ENCODE measurements around the gene ARHGEF17. TPM values are rescaled to one million over a fixed set of nuclear protein-coding genes. Genes with fewer than 3 reads are reported as not detected.

Gene ARHGEF17
- total RNA-seq, 2 donors from 2014 or later, result 31.0 to 39.0 TPM

- no peaks in the 10 kb centered on the region for H3K36me3 ChIP-seq (ENCODE audit: control insufficient read depth, insufficient read depth, low read length)
- no peaks in the 10 kb centered on the region for H3K9me3 ChIP-seq (ENCODE audit: control insufficient read depth, low read length)
- no peak overlapping the region for H3K27ac Mint-ChIP-seq
- WGBS, 2 experiments (ENCODE audit: insufficient coverage in 1 of 2, insufficient read length in 1 of 2), result 79 to 87% methylated on average over 5 of the region's 5 CpGs
- no peak for TF ChIP-seq CTCF (conservative IDR thresholded peaks at IDR 0.05)
- no peak overlapping the region for H3K4me3 Mint-ChIP-seq
- H3K36me3 Mint-ChIP-seq (ENCODE audit: low read depth), result no peaks in the 10 kb centered on the region
- peaks cover 16% of the 10 kb centered on the region for H3K27me3 Mint-ChIP-seq (ENCODE audit: insufficient read depth)
- H3K9ac ChIP-seq (ENCODE audit: extremely low read depth, low read length, poor library complexity, severe bottlenecking), result no peak overlapping the region
- H3K4me1 ChIP-seq (ENCODE audit: control insufficient read depth, insufficient read depth, low read length), result no peaks in the 10 kb centered on the region
- no peaks in the 10 kb centered on the region for H3K4me1 Mint-ChIP-seq
- no peaks in the 10 kb centered on the region for H3K9me3 Mint-ChIP-seq
- no peak overlapping the region for H3K4me3 ChIP-seq (ENCODE audit: low read length)
- H3K27ac ChIP-seq (ENCODE audit: low read depth, low read length), result no peak overlapping the region
- no peak for DNase-seq
- H3K27me3 ChIP-seq (ENCODE audit: control insufficient read depth, insufficient read depth, low read length, poor library complexity, severe bottlenecking), result no peaks in the 10 kb centered on the region
Measured at GRCh38 chr11:73298233-73298632, 9.8 kb upstream of the ARHGEF17 start.

GRCh38 chr11:73299751-73300150 is 8.3 kb upstream of the ARHGEF17 start:
- H3K9me3 Mint-ChIP-seq, result no peaks in the 10 kb centered on the region
- WGBS, 2 experiments (ENCODE audit: insufficient coverage in 1 of 2, insufficient read length in 1 of 2), result 90 to 91% methylated on average over 9 to 10 of the region's 10 CpGs
- no peak overlapping the region for H3K4me3 ChIP-seq (ENCODE audit: low read length)
- H3K9ac ChIP-seq (ENCODE audit: extremely low read depth, low read length, poor library complexity, severe bottlenecking), result no peak overlapping the region
- no peak overlapping the region for H3K27ac ChIP-seq (ENCODE audit: low read depth, low read length)
- TF ChIP-seq CTCF (conservative IDR thresholded peaks at IDR 0.05), result no peak
- no peaks in the 10 kb centered on the region for H3K27me3 ChIP-seq (ENCODE audit: control insufficient read depth, insufficient read depth, low read length, poor library complexity, severe bottlenecking)
- no peaks in the 10 kb centered on the region for H3K36me3 ChIP-seq (ENCODE audit: control insufficient read depth, insufficient read depth, low read length)
- H3K4me3 Mint-ChIP-seq, result no peak overlapping the region
- no peak overlapping the region for H3K27ac Mint-ChIP-seq
- H3K4me1 ChIP-seq (ENCODE audit: control insufficient read depth, insufficient read depth, low read length), result no peaks in the 10 kb centered on the region
- no peaks in the 10 kb centered on the region for H3K9me3 ChIP-seq (ENCODE audit: control insufficient read depth, low read length)
- peaks cover 10% of the 10 kb centered on the region for H3K27me3 Mint-ChIP-seq (ENCODE audit: insufficient read depth)
- no peaks in the 10 kb centered on the region for H3K4me1 Mint-ChIP-seq
- DNase-seq, result no peak
- no peaks in the 10 kb centered on the region for H3K36me3 Mint-ChIP-seq (ENCODE audit: low read depth)

GRCh38 chr11:73306069-73306841 is 1.8 kb upstream of the ARHGEF17 start:
- H3K4me3 Mint-ChIP-seq, result peak overlapping the region; percentile 66
- 88 to 100% methylated on average over 3 to 7 of the region's 7 CpGs for WGBS, 2 experiments (ENCODE audit: insufficient coverage in 1 of 2, insufficient read length in 1 of 2)
- peaks cover 3% of the 10 kb centered on the region for H3K36me3 Mint-ChIP-seq (ENCODE audit: low read depth)
- H3K9me3 Mint-ChIP-seq, result no peaks in the 10 kb centered on the region
- H3K4me1 Mint-ChIP-seq, result peaks cover 10% of the 10 kb centered on the region
- H3K27ac Mint-ChIP-seq, result peak overlapping the region; percentile 26
- TF ChIP-seq CTCF (conservative IDR thresholded peaks at IDR 0.05), result peak; percentile 67
- peak; percentile 72 for DNase-seq
- H3K4me3 ChIP-seq (ENCODE audit: low read length), result no peak overlapping the region
- no peak overlapping the region for H3K9ac ChIP-seq (ENCODE audit: extremely low read depth, low read length, poor library complexity, severe bottlenecking)
- H3K27me3 Mint-ChIP-seq (ENCODE audit: insufficient read depth), result peaks cover 16% of the 10 kb centered on the region
- peaks cover 3% of the 10 kb centered on the region for H3K36me3 ChIP-seq (ENCODE audit: control insufficient read depth, insufficient read depth, low read length)
- no peaks in the 10 kb centered on the region for H3K27me3 ChIP-seq (ENCODE audit: control insufficient read depth, insufficient read depth, low read length, poor library complexity, severe bottlenecking)
- H3K27ac ChIP-seq (ENCODE audit: low read depth, low read length), result no peak overlapping the region
- no peaks in the 10 kb centered on the region for H3K9me3 ChIP-seq (ENCODE audit: control insufficient read depth, low read length)
- peaks cover 9% of the 10 kb centered on the region for H3K4me1 ChIP-seq (ENCODE audit: control insufficient read depth, insufficient read depth, low read length)
